Inflammatory macrophage (primary cell): ENCODE results near the gene CEP350.
"Not testable (repeated sequence)": the region's sequence is repeated elsewhere in the genome, so short reads cannot be mapped to it uniquely, and the experiment has no call there.

Source experiments
- DNase-seq, 2 donors: peaks; one replicate each; pipeline ENCODE4 v3.0.0-alpha.2; 2020 to 2022

CEP350 gene

GRCh38 chr1:179951383-179952144, 3.0 kb upstream of the CEP350 start:
- peak in 1 of 2 donors; percentile 1 for DNase-seq

- peak; percentile 53 to 65 for DNase-seq
These were observed 2.4 kb upstream of the CEP350 start for GRCh38 chr1:179952186-179952585.

GRCh38 chr1:179953974-179954492, 577 bp upstream of the CEP350 start:
- peak; percentile 69 to 71 for DNase-seq

GRCh38 chr1:179955287-179955680, 674 bp downstream of the CEP350 start:
- peak; percentile 28 to 49 for DNase-seq

- peak in 1 of 2 donors; percentile 24 for DNase-seq
These were observed 1.1 kb downstream of the CEP350 start for GRCh38 chr1:179955731-179956130.

- no peak for DNase-seq
These were observed 3.7 kb downstream of the CEP350 start for GRCh38 chr1:179958359-179958758.

GRCh38 chr1:179962168-179962567, 7.6 kb downstream of the CEP350 start:
- not testable (repeated sequence) for DNase-seq

- no peak for DNase-seq
These were observed 11.9 kb downstream of the CEP350 start for GRCh38 chr1:179966551-179966950.

- DNase-seq, result no peak
These were observed 13.8 kb downstream of the CEP350 start for GRCh38 chr1:179968284-179968993.

GRCh38 chr1:179968994-179969919, 14.6 kb downstream of the CEP350 start:
- peak in 1 of 2 donors; percentile 6 for DNase-seq

GRCh38 chr1:179969962-179970361, 15.4 kb downstream of the CEP350 start:
- no peak for DNase-seq

- DNase-seq, result no peak
These were observed 17.2 kb downstream of the CEP350 start for GRCh38 chr1:179971563-179972496.

- DNase-seq, result peak in 1 of 2 donors; percentile 19
These were observed 18.8 kb downstream of the CEP350 start for GRCh38 chr1:179973198-179974110.

- DNase-seq, result no peak
These were observed 22.5 kb downstream of the CEP350 start for GRCh38 chr1:179976970-179977651.

GRCh38 chr1:179978199-179979079, 23.8 kb downstream of the CEP350 start:
- no peak for DNase-seq

- no peak for DNase-seq
These were observed 29.5 kb downstream of the CEP350 start for GRCh38 chr1:179984101-179984500.

GRCh38 chr1:179984942-179985341, 30.3 kb downstream of the CEP350 start:
- DNase-seq, result no peak

- no peak for DNase-seq
These were observed 36.2 kb downstream of the CEP350 start for GRCh38 chr1:179990847-179991246.

GRCh38 chr1:179995576-179995975, 41.0 kb downstream of the CEP350 start:
- no peak for DNase-seq
